ENCODE data around the gene CCDC92.
A peak's percentile ranks its signal among the peaks of the same experiment; 100 is the strongest.

Gene CCDC92

GRCh38 chr12:123972457-123973401 is at the start of gene CCDC92, which contains the start of gene ZNF664:
TSS of gene CCDC92 (minus strand) at chr12:123972831. CDS start at chr12:123944305, 28,526 bp downstream.
TSS of gene ZNF664 (plus strand) at chr12:123973215. CDS start at chr12:124012145, 38,930 bp downstream.
- DNase-seq (ENCODE audit: low read depth, low spot score), result peak; percentile 90

- no peak for DNase-seq (ENCODE audit: low read depth, low spot score)
Measured at GRCh38 chr12:124022161-124022560, 49.5 kb upstream of the CCDC92 start.

- DNase-seq (ENCODE audit: low read depth, low spot score), result no peak
Measured at GRCh38 chr12:124021007-124021406, 48.4 kb upstream of the CCDC92 start.

- DNase-seq (ENCODE audit: low read depth, low spot score), result no peak
Measured at GRCh38 chr12:124020514-124020949, 47.9 kb upstream of the CCDC92 start.

GRCh38 chr12:124019115-124019514 is 46.5 kb upstream of the CCDC92 start:
- no peak for DNase-seq (ENCODE audit: low read depth, low spot score)

GRCh38 chr12:124018539-124018938 is 45.9 kb upstream of the CCDC92 start:
- no peak for DNase-seq (ENCODE audit: low read depth, low spot score)

DNA sequence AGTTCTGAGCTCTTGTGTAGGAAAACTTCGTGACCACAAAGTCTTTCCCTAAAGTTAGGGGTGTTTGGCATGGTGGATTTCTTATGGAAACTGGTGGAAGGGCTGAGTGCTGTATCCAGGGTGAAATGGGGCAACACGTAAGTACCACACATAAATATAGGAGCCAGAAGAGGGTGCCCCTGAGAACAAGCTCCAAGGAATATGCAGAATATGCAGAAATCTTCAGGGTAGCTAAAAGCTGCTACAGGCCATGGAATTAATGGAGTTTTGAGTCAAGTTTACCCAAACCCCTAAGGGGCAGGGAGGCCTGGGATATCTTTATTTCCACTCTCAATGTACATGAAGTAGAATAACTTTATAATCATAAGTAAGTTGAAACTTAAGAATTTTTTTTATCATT is 44.4 kb upstream of the CCDC92 start:
- DNase-seq (ENCODE audit: low read depth, low spot score), result no peak

DNA sequence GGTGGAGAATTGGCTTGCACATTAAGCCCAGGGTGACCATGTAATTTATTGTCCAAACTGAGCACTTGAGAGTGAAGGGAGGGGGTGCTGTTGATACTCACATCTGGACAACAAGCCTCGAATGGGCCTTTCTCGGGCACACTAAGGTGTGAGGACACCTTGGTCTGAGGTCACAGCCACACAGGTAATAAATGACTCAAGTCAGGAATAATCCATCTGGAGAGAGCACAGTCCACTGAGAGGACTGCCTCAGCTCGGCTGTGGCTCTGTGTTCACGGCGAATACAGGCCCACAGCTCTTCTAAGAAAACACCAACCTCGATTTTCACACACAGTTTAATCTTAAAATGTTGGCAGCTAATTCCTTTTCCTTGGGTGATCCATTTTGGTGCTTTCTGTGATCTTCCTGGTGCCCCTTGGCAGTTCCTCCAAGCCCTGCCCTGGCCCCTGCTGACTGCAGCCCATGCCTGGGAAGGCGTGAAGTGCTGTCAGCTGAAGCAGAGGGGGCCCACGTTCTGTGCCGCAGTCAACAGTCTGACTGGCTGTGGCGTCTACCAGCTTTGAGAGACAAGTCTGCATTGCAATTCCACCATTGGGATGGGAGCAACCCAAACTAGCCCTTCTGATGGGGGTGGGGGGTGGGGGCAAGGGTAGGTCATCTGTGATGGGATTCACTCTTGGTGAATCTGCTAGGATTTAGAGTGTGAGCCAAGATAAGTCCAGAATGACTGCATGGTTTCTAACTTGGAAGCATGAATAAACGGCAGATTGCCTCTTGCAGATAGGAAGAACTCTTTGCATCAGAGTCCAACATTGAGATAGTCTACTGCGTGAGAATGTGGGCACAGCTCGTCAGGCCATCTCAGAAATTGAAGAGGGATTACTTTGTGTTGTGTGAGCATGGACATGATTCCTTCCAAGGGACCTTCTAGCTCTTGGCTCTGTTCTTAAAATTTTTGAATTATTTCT is 43.1 kb upstream of the CCDC92 start:
- no peak for DNase-seq (ENCODE audit: low read depth, low spot score)

DNA sequence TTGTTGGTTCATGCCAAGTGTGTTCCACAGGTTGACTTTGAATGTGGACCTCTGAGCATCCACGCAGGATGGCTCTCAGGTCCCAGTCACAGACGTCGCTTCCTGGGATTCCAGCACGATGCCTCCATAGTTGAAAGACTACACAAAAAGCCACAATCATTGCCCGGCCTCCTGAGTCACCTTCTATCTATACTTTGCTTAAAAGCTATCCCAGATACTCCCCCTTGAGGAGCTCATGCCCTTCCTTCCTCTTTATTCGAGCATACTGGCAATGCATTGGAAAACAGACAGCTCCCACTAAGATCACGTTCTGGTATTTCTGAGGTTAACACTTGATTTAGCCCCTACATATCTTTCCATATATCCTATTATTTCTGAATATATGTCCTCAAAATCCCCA is 40.4 kb upstream of the CCDC92 start:
- DNase-seq (ENCODE audit: low read depth, low spot score), result no peak

DNA sequence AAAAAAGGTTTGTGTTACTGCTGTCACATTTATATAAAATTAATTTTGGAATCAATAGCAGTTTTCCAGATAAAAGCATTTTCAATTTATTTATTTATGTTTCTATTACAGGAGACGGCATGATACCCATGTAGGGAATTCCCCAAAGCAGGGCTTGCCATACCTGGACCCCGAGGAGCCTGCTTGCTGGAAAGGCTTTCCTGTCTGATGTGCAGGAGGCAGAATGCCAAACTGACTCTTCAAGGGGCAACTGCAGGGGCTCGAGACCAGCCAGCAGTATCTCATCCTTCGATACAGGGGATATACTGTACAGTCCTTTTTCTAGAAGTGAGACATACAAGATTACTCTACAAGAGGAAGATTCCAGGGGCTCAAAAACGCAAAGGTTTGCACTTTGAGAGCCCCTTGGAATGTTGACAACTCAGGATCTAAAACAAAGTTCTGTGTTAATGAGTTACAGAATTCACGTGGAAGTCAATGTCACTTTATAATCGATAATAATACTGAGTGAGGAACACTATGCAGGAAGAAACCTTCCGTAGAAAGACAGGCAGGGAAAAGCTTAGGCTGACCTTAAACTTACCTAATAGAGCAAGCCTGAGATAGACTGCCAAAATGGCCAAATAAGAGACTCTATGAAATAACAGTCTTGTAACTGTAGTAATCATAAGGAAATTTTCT is 38.9 kb upstream of the CCDC92 start:
- DNase-seq (ENCODE audit: low read depth, low spot score), result no peak

DNA sequence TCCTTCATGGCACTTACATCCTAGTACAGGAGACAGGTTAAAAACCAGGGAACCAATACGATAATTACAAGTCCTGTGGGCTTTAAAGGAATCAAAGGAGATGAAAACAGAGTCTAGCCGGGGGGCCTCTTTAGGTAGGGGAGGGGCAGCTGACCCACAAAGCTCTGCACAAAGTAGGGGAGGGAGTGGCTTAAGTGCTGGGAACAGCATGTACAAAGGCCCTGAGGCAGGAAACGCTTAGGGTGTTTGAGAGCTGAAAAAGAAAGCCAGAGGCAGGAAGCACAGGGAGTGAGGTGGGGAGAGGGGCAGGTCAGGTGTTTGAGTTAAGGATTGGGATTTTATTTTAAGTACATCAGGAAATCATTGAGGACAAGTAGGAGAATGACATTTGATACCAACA is 38.1 kb upstream of the CCDC92 start:
- no peak for DNase-seq (ENCODE audit: low read depth, low spot score)

GRCh38 chr12:124009781-124010180 is 37.1 kb upstream of the CCDC92 start:
- no peak for DNase-seq (ENCODE audit: low read depth, low spot score)

DNA sequence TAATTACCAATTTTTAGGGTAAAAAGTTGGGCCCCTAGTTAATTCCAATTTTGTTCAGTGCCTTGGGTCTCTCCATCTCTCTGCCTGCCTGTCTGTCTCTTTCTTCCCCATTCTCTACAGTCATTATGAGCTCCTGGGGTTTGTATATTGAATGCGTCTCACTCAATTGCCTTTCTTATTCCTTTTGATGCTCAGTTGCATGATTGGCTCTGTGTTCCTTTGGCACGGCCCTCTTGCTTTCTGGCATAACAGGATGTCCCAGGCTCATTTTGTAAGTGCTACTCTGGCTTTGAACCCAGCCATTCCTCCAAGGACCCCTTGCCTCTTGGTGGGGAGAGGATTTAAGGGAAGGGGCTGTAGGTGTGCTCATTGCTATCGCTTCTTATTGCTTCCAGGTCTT is 36.0 kb upstream of the CCDC92 start:
- no peak for DNase-seq (ENCODE audit: low read depth, low spot score)

DNA sequence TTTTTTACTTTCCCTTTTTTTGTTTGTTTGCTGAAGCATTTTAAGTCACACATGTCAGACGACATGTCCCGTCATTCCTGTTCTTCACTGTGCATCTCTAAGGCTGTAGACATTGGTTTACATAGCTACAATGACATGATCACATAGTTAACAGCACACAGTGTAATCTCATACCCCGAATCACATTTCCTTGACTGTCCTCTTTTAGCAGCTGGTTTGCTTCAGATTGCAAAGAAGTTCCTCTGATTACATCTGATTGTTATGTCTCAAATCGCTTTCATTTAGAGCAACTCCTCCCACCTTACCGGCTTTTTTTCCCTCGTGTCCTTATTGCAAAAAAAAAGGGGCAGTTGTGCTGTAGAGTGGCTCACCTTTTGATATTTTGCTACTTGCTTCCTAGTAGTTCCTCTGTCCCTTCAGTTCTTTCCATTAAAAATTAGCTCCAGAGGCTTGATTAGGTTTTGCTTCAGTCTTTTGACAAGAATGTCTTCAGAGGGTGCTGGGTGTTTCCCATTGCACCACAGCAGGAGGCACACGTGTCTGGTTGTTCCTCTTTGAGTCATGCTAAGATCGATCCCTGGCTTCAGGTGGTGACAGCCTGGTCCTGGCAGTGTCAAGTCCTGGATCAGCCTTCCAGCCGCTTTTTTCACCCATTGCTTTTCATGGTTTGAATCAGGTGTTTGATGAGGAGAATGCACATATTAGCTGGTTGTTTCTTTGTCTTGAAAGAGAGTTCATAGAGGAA is 35.4 kb upstream of the CCDC92 start:
- no peak for DNase-seq (ENCODE audit: low read depth, low spot score)

- no peak for DNase-seq (ENCODE audit: low read depth, low spot score)
Measured at GRCh38 chr12:124006846-124007713, 34.4 kb upstream of the CCDC92 start.

DNA sequence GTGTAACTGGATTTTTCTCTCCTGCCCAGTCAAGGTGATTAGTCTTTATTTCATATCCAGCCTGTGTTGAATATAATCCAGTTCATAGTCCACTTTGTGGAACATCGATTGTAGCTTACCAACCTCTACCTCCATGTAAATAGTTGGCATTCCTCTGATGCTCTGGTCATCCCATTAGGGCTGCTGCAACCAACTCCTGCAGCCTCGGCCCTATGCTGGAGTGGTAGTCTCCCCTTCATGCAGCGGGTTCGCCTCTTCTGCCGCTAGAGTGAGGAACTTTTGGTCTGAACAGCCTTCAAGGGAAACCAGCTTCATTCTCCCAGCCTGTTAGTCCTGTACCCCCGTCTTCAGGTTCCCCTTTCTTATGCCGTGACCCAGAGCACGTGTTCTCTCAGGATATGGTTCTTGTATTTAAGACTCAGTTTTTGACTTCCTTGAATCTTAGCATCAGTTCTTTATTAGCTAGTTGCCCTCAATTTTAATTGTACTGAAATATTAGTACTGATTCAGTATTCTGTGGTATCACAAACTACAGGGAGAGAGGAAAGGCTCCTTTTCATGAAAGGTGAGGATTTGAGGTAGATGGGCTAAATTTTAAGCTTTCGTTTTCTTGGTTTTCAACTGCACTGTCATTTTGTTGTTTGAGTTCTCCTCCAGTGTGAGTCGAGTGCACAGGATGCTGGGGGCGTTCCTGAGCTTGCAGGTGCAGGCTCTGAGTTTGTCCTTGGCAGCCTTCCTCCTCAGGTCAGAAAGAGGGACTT is 33.6 kb upstream of the CCDC92 start:
- DNase-seq (ENCODE audit: low read depth, low spot score), result no peak

GRCh38 chr12:124004233-124004875 is 31.7 kb upstream of the CCDC92 start:
- DNase-seq (ENCODE audit: low read depth, low spot score), result no peak

- DNase-seq (ENCODE audit: low read depth, low spot score), result no peak
Measured at GRCh38 chr12:124002654-124003053, 30.0 kb upstream of the CCDC92 start.

Measured in activated naive CD8-positive, alpha-beta T cell treated with anti-CD3 and anti-CD28 coated beads, Interleukin-2, amount 50 U/mL, for 16 hours (primary cell).